OCI-LY1 (cell line): Measurements from ENCODE around the gene ASB7.

Experiments used
- H2AFZ ChIP-seq: fragments of 200-600 bp; sonication (generic), shearing (Covaris generic); 2 replicates; pipeline ENCODE4 v1.6.0; 2014; ENCODE audit warnings: antibody characterized with exemption, mild to moderate bottlenecking, low read length
- H3F3A ChIP-seq: fragments of 200-600 bp; sonication (generic), shearing (Covaris generic); 2 replicates; pipeline ENCODE4 v1.6.0; 2014; ENCODE audit warnings: mild to moderate bottlenecking, antibody characterized with exemption, low read length, moderate library complexity; ENCODE audit not compliant: insufficient read depth
- H3K27ac ChIP-seq: fragments of 200-600 bp; sonication (generic); 2 replicates; pipeline ENCODE4 v1.5.1; 2014; ENCODE audit warnings: low read length, mixed run types, mild to moderate bottlenecking, low read depth; ENCODE audit not compliant: poor library complexity, severe bottlenecking
- H3K27me3 ChIP-seq: fragments of 200-600 bp; sonication (generic); 2 replicates; pipeline ENCODE4 v1.6.0; 2014; ENCODE audit warnings: antibody characterized with exemption, mild to moderate bottlenecking, low read length, moderate library complexity; ENCODE audit not compliant: insufficient read depth
- H3K36me3 ChIP-seq: fragments of 200-600 bp; sonication (generic); 2 replicates; pipeline ENCODE4 v1.6.1; 2014; ENCODE audit warnings: mild to moderate bottlenecking, antibody characterized with exemption, low read length, moderate library complexity, mixed read lengths; ENCODE audit not compliant: insufficient read depth
- H3K4me1 ChIP-seq: fragments of 200-600 bp; sonication (generic); 2 replicates; pipeline ENCODE4 v1.5.1; 2014; ENCODE audit warnings: mild to moderate bottlenecking, low read length, moderate library complexity; ENCODE audit not compliant: insufficient read depth, severe bottlenecking
- H3K4me2 ChIP-seq: fragments of 200-600 bp; sonication (generic), shearing (Covaris generic); 2 replicates; pipeline ENCODE4 v1.6.1; 2014; ENCODE audit warnings: low read length
- H3K4me3 ChIP-seq: fragments of 200-600 bp; sonication (generic); 2 replicates; pipeline ENCODE4 v1.5.1; 2014; ENCODE audit warnings: low read length, low read depth, mild to moderate bottlenecking, mixed read lengths; ENCODE audit not compliant: poor library complexity, severe bottlenecking
- H3K79me2 ChIP-seq: fragments of 200-600 bp; shearing (Covaris generic); 2 replicates; pipeline ENCODE4 v1.6.1; 2016; ENCODE audit warnings: mixed run types, low read length, mixed read lengths; ENCODE audit not compliant: insufficient read depth
- H3K9ac ChIP-seq: fragments of 200-600 bp; sonication (generic), shearing (Covaris generic); 2 replicates; pipeline ENCODE4 v1.6.1; 2014; ENCODE audit warnings: mild to moderate bottlenecking, low read length, mixed read lengths
- H3K9me2 ChIP-seq: fragments of 200-600 bp; sonication (generic), shearing (Covaris generic); 2 replicates; pipeline ENCODE4 v1.6.1; 2014; ENCODE audit warnings: low read depth, mild to moderate bottlenecking, low read length, mixed read lengths
- H3K9me3 ChIP-seq: fragments of 200-600 bp; shearing (Covaris generic); 2 replicates; pipeline ENCODE4 v1.6.1; 2014; ENCODE audit warnings: low read length, mixed read lengths
- H4K20me1 ChIP-seq: fragments of 200-600 bp; sonication (generic), shearing (Covaris generic); 2 replicates; pipeline ENCODE4 v1.6.0; 2016; ENCODE audit warnings: mild to moderate bottlenecking, low read length; ENCODE audit not compliant: insufficient read depth
- EZH2 ChIP-seq: fragments of 200-600 bp; sonication (generic), shearing (Covaris generic); IDR thresholded peaks from 2 replicates; pipeline ENCODE4 v1.8.0; 2017; ENCODE audit warnings: borderline replicate concordance, mixed run types, mild to moderate bottlenecking, antibody characterized with exemption, low read length, moderate library complexity, mixed read lengths
- TF ChIP-seq, protein P1 (sequence below): fragments of 200-600 bp; sonication (generic), shearing (Covaris generic); IDR thresholded peaks from 2 replicates; pipeline ENCODE4 v1.5.1; 2017; ENCODE audit warnings: mild to moderate bottlenecking, antibody characterized with exemption, low read length, moderate library complexity, mixed read lengths

Gene ASB7

DNA sequence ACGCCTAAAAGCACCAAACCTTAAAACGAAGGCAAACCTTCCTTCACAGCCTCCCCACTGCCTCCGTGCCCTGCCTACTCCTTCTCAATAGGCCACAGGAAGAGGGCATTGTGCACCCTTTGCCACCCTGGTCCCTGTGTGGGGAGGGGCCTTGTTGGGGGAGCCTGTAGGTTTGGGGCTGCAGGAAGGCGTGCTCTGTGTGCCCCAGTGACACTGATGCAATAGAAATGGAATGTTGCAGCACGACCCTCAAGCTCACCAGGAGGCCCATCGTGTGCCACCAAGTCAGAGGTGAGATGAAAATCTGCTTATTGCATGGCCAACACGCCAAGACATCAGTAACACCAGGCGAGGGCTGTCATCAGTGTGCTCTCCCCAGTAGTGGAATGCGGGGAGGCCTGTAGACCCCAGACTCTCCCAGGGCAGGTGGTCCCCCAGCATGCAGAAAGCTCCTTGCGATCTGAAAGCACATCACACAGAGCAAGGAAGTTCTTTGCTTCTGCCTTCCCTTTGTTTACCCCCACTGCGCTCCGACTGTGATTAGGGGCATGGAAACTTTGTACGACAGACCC is 86.2 kb downstream of the ASB7 start:
- Histone ChIP-seq H2AFZ (no peak overlapping the region), H3K9me3 (no peaks in the 10 kb centered on the region), H3K27ac (no peak overlapping the region), H3K4me2 (no peak overlapping the region), H3K9ac (no peak overlapping the region), H3K4me3 (no peak overlapping the region), H3K36me3 (no peaks in the 10 kb centered on the region), H4K20me1 (no peaks in the 10 kb centered on the region), H3K9me2 (no peaks in the 10 kb centered on the region), H3K4me1 (no peaks in the 10 kb centered on the region), H3K79me2 (no peaks in the 10 kb centered on the region), H3F3A (no peaks in the 10 kb centered on the region), H3K27me3 (peaks cover 3% of the 10 kb centered on the region; the same call in 1 of the 2 replicates)
- TF ChIP-seq, protein P1, sequence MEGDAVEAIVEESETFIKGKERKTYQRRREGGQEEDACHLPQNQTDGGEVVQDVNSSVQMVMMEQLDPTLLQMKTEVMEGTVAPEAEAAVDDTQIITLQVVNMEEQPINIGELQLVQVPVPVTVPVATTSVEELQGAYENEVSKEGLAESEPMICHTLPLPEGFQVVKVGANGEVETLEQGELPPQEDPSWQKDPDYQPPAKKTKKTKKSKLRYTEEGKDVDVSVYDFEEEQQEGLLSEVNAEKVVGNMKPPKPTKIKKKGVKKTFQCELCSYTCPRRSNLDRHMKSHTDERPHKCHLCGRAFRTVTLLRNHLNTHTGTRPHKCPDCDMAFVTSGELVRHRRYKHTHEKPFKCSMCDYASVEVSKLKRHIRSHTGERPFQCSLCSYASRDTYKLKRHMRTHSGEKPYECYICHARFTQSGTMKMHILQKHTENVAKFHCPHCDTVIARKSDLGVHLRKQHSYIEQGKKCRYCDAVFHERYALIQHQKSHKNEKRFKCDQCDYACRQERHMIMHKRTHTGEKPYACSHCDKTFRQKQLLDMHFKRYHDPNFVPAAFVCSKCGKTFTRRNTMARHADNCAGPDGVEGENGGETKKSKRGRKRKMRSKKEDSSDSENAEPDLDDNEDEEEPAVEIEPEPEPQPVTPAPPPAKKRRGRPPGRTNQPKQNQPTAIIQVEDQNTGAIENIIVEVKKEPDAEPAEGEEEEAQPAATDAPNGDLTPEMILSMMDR: no peak
- no peak for TF ChIP-seq EZH2

DNA sequence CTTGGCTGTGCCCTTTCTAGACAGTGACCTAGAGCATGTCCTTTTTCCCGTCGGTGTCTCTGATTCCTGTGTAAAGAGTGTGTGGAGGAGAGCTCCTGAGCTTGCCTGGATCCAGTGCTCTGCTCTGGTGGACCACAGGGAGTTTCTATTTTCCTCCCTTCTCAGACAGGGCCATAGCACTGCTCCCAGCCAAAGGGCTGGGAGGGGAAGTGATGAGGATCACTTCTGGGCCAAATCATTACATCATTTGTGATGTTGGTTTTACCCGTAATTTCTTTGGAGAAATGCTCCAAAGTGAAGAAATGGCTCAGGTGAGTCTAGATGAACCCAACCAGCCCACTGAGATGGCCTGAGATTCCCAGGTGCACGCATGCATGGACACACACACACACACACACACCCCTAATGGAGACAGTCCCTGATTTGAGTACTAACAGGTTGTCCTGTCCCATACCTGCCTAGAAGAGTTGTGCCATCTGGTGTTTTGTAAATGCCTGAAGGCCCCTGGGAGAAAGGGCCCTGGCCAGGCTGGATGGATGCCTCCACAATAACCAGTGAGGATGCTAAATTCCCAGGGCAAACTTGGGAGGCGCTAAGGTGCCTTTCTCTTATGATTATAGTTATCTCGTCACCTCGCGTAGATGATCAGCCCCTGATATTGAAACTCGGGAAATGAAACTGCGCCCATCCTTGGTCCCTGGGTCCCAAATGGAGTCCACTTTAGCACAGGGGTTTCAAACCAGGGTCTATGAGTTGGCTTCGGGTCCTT is 86.9 kb downstream of the ASB7 start:
- TF ChIP-seq EZH2: no peak
- TF ChIP-seq, protein P1: no peak
- no peaks in the 10 kb centered on the region for H3K9me3 ChIP-seq
- H2AFZ ChIP-seq: no peak overlapping the region
- H3K4me1 ChIP-seq: no peaks in the 10 kb centered on the region
- no peak overlapping the region for H3K27ac ChIP-seq
- no peaks in the 10 kb centered on the region for H3F3A ChIP-seq
- H4K20me1 ChIP-seq: no peaks in the 10 kb centered on the region
- H3K27me3 ChIP-seq: peaks cover 3% of the 10 kb centered on the region; the same call in 1 of the 2 replicates
- no peak overlapping the region for H3K9ac ChIP-seq
- no peaks in the 10 kb centered on the region for H3K79me2 ChIP-seq
- no peaks in the 10 kb centered on the region for H3K9me2 ChIP-seq
- H3K4me3 ChIP-seq: no peak overlapping the region
- H3K36me3 ChIP-seq: no peaks in the 10 kb centered on the region
- H3K4me2 ChIP-seq: no peak overlapping the region

DNA sequence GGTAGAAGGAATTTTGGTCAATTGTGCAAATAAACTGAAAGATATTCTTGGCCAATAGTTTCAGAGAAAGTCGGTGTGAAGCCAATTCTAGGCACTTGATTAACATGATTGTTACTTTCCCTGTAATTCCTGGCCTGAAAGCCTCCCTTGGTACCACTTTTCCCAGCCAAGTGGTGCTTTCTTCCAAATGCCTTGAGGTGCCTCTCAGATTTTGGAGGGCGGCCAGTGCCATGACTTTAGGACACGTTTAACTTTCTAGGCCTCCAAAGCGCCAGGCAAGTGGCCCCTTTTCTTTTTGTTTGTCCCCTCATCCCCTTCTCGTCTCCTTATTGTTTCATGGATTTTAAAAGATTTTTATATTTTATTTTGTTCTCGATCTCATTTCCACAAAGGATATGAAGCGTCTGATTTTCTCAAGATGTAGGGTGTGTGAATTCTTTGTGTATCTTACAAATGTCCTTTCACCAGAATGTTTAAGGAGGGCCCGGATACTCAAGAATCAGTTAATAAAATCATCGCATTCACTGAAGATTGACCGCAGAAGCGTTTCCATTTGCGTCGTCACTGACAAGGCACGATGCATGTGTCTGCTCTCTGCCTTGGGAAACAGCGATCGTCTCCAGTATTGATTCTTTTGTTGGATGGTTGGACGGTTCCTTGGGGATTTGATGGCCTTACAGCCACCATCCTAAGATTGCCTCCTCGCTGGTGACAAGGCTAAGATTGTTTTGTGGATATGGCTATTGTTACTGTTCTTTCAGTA is 87.8 kb downstream of the ASB7 start:
- H3K27ac ChIP-seq: no peak overlapping the region
- H3K4me2 ChIP-seq: no peak overlapping the region

More for the DNA sequence above, 87.8 kb downstream of the ASB7 start:
- Histone ChIP-seq H3K9ac (no peak overlapping the region), H3K9me2 (no peaks in the 10 kb centered on the region), H4K20me1 (no peaks in the 10 kb centered on the region), H3K79me2 (no peaks in the 10 kb centered on the region), H3K9me3 (no peaks in the 10 kb centered on the region), H3K27me3 (peaks cover 3% of the 10 kb centered on the region; the same call in 1 of the 2 replicates), H2AFZ (no peak overlapping the region), H3K4me3 (no peak overlapping the region), H3K4me1 (no peaks in the 10 kb centered on the region), H3K36me3 (no peaks in the 10 kb centered on the region), H3F3A (no peaks in the 10 kb centered on the region)
- TF ChIP-seq EZH2: no peak
- TF ChIP-seq, protein P1: no peak
